Fibroblast of skin of right biceps (primary cell): Measurements from ENCODE around the gene FAM180A.

Experiments used
- DNase-seq: peaks from one replicate; pipeline ENCODE4 v3.0.0-alpha.2; 2013

FAM180A gene

DNA sequence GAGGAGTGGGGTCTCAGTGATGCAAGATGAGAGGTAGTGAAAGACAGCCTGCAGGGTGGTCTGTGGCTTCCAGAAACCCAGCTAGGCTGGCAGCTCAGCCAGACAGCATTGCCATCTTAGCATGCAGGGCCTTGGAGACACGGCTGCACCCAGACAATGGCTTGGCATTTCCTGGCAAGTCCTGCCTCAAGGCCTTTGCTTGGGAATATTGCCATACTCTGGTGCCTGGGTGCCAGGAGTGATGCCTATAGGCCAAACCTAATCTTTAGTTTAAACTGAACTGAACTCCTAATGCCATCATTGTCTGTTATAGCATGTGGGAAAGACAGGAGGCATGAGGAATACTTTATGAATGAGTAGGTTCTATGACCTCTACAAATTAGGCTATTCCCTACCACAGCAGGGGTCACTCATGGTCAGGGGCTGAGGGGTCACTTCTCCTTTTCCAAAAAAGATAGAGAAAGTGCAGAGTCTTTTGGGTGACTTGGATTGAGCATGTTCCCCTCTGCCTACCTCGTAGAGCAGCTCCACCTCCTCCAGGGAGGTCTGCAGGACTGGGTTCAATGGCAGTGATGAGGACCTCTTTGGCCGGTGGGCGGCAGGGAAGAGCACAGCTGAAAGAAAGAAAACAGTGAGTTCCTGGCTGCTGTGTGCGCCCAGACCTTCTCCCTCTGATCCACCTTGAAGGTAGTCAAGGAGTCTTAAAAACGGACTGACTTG lies 11.9 kb downstream of the FAM180A start:
- DNase-seq: no peak

DNA sequence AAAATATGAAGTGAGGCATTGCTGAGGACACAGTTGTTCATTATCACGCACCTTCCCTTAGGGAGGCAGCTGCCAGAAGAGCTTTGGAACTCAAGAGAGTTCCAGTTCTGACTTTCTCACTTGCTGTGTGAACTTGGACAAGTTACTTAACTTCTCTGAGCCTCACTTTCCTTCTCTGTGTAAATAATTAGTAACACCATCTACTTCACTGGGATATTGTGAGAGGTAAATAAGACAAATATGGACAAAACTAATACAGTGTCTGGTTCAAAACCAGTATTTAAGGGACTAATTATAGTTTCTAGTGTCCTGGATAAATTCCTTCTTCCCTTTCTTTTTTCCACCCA lies 14.3 kb downstream of the FAM180A start:
- DNase-seq: no peak

DNA sequence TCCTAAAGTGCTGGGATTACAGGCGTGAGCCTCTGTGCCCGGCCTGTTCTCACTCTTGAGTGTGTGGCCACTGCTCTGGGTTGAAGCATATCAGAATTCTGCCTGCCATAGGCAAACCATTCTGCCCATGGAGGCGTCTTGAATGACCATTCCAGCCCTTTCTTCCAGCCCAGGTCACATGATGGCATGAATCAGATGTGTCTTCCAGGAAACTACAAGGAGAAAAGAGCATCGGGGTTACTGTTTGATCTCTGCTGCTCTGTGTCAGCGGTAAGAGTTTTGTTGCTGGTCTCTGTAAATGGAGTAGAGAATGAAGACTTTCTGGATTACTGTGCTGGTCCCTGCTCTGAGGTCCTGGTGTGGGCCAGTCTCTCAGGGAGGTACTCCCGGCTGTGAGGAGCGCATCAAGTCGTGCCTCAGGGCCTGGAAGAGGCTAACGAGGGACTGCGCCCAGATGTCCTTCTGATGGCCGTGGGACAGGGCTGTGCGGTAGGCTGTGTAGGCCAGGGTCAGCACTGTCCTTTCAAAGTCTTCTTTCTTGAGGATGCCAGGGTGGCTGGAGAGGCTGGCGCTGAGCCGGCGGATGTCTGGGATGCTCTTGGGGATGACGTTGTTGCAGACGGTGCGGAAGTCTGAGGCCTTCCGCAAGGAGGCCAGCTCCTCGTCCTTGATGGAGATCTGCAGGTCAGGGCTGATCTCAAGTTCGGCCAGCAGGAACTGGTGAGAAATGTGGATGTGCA lies 14.8 kb downstream of the FAM180A start:
- DNase-seq: no peak

DNA sequence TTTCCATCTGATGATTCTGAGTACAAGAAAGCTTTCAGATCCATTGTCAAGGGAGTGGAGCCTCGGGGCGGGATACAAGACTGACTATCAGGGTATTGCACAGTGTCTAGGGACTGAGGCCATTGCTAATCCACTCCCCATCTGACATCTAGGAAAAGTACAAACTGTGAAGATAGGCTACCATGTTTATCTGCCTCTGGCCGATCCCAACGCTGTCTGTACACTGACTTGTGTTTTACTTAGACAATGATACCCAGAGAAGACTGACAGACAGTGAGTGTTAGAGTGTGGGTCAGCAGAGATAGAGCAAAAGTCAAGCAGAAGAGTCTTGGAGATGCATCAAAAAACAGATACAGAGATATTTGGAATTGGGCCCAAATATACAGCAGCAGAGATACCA lies 17.5 kb downstream of the FAM180A start:
- no peak for DNase-seq

DNA sequence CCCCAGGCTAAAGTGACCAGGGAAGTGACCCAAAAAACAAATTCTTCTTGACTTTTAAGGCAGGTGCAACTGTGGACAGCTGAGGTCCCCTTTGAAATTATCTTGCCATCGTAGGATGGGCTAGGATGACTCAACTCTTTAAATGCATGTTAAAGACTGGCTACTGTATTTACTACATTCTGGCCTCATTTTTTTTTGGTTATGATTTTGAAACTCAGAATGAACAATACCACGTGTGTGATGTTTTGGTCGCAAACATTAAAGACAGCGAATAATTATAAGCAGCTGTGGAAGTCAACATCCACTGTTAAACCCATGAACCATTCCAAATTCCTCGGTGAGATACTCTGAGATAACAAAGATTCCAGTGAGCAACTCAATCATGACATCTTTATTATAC lies 19.4 kb downstream of the FAM180A start:
- DNase-seq: peak; percentile 51

DNA sequence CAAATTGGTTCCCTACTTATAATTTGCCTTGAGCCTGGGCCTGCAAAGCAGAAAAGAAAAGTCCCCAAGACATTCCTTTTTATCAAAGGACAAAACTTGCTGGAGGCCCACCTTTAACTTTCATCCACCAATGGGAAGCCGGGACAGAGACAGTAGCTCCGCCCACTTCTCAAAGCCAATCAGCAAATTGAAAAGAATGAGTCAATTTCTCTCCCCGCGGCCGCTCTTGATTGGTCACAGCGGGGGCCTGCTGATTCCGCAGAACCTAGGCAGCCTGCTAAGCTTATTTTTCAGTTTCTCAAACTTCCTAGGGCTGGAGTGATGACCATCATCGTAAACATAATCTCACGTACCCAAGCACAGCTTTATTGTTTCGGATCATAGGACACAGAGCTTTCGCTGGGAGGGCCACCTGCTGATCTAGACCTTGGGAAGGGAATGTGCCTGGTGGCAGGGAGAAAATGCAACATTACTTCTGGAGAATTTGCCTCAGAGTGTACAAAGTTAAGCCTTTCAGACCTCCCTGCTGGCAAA lies 20.4 kb downstream of the FAM180A start, which contains the start of gene SLC13A4:
Gene SLC13A4, minus strand, starts transcription at position 51 of the 534 bp plus-strand sequence. CDS start 690 bp downstream, outside the sequence.
- DNase-seq: no peak

DNA sequence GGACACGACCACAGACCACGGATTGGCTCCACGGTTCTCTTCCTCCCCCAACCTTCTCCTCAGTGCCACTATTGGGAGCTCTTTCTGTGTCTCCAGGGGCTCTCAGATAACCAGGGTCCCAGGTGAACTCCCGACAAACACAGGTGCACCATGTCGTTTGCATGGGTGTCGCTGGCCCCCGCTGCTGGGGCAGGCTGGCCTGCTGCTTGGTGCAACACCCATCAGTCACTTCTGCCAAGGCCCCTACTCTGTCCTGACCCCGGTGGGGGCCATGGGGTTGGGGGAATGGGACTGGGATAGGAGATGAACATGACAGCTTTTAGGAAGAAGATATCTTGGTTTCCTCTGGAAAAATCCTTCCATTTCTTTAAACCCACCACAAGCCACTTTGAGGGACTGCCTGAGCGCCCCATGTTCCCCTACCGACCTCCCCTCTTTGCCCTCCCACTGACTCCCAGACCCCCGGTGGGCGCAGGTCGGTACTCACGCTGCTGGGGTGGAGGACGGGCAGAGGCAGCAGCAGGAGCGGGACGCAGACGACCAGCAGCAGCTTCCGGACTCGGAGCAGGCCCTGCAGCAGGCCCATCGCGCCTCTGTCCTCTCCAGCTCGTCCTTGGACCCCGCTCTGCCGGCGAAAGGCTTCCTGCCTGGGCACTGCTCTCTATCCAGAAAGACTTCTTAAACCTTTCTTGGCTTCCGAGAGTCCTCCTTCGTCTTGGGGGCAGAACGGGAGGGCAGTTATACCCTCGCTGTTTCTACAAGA lies 21.5 kb downstream of the FAM180A start:
- no peak for DNase-seq

DNA sequence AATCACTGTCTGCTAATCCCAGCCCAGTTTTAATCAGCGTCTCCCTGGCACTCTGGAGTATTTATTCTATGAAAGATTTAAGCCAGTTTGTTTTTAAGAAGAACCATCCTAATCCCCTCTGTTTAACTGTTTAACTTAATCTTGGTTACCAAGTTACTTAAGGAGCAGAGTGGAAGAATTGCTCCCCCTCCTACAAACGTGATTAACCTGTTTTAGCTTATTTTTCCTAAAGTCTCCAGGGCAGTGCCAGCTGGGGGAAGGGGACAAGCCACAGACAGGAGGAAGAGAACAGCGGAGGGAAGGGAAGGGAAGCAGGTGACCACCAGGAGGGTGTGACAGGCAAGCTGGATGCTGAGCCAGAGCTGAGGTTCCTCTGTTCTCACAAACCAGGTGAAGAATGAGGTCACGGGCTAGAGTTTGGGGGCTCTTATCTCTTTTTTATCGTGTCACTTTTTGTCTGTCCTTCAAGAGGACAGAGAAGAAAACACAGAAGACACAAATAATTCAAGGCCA lies 22.3 kb downstream of the FAM180A start:
- DNase-seq: no peak

DNA sequence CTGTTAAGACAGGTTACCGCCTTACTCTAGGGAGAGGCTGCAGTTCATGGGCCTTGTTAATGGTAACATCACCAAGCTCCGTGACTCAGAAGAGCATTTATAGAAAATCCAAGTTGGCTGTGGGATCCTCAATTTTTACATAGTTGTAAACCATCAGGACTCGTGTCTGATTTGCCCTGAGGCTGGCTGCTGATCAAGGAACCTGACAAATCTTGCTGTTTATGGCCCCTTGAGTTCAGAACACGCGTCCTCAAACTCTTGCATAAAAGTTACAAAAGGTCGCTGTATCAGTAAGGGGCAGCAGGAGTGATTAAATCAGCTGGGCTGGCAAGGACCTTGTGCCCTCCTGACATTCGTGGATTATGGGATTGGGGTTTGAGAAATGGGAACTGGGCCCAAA lies 25.2 kb downstream of the FAM180A start:
- no peak for DNase-seq

DNA sequence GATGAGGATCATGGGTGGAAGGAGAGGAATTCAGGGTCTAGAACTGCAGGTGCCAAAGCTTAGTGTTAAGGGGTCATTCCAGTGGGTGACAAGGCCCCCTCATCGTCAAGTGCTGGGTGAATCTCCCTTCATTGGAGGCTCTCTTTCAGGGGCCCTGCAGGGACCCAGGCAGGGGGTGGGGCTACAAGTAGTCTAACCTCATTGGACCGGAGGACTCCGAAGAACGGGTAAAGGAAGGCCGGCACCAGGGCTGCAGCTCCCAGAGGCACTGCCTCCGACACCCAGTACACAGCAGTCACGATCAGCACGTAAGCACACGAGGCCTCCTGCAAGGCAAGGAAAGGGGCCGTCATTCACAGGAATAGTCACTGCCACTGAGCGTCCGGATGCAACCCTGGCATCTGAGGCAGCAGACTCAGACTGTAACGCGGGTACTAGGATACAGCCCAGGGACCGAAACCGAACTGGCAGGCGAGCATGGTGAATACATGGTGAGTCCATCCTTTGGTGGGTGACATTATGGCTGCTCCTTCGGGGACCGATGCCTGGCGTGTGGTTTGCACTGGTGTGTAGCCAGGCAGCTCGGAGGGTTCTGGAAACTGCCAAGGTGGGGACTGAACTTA lies 27.3 kb downstream of the FAM180A start:
- no peak for DNase-seq

DNA sequence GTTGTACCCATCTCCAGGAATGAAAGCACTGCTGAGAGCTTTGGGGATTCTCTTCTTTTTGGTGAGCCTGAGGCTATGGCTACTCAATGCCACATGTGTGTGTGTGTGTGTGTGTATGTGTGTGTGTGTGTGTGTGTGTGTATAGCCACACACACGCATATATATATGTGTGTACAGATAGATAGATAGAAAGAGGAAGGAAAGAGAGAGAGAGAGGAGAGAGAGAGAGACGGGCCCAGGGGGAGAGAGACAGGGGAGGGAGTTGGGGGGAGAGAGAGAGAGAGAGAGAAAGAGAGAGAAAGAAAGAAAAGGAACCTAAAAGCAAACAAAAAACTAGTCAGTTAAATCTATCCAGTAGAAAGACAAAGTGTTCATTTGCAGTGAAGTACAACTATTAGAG lies 28.9 kb downstream of the FAM180A start:
- no peak for DNase-seq

DNA sequence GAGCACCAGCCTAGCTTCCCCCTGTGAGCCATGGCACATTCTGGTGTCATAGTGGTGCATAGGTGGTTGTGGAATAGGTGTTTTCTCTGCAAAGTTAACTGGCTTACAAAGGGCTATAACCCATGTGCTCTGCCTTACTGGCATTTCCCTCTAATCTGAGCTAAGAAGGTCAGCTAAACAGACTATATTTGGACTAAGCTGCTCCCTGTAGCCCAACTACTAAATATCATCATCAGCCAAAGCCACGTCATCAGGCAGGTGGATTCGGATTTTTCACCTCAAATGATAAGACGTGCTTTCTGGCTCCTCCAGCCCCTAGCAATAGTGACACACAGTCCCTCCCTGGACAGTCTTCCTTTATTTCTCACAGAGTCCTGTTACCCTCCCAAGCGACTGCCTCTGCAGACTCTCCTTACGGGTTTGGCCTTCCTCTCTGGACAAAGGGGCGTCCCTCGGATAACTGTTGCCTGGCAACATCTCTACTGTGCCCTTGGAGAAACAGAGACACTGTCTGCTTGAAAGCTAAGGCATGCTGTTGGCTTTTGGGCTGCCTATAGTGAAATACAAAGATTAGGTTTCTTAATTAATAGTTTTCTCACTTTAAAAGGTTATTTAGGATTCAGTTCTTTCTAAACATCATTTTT lies 29.7 kb downstream of the FAM180A start:
- DNase-seq: no peak

DNA sequence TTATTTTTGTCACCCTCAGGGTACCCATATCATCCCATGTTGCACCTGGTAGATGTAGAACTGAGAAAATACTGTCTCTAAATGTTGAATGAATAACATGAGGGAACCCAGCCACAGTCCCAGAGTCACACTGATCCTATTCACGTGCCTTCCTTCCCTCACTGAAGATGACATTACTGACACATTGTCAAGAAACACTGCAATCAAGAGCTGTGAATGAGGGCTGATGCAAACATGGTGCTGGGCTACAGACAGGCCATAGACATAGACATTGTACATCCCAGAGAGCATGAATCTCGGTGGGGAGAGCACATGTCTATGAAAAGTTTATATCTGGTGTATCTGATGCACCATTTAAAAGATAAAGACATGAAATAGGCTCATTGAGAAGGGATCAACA lies 30.4 kb downstream of the FAM180A start:
- DNase-seq: no peak

DNA sequence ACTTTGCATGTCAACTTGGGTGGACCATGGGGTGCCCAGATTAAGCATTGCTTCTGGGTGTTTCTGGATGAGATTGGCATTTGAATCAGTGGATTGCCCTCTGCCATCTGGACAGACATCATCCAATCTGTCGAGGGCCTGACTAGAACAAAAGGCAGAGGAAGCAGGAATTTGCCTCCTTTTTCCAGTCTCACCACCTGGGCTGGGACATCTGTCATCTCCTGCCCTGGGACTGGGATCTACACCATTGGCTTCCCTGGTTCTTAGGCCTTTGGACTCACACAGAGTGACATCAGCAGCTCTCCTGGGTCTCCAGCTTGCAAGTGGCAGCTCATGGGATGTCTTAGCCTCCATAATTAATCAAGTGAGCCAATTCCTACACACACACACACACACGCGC lies 30.9 kb downstream of the FAM180A start:
- no peak for DNase-seq

DNA sequence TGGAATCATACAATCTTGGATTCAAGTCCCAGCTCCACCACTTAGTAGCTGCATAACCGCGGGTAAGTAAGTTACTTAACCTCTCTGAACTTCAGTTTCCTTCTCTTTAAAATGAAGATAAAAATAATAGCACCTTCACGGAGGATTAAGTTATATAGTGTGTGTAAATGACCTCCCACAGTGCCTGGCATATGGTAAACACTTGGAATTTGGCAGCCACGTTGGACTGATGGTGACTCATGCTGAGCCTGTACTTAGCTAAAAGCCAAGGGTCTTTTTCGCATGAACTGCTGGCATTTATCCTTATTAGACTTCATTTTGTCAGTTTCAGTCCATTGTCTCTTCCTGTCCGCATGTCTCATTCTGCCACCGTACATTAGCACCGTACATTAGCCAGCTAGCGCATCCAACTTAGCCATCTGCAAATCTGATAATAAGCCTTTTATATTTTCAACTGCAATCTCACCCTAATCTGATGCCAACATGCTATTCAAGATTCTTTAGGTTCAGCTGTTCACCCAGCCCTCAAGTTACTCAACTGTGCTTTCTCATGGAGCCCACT lies 31.9 kb downstream of the FAM180A start:
- DNase-seq: peak; percentile 88

DNA sequence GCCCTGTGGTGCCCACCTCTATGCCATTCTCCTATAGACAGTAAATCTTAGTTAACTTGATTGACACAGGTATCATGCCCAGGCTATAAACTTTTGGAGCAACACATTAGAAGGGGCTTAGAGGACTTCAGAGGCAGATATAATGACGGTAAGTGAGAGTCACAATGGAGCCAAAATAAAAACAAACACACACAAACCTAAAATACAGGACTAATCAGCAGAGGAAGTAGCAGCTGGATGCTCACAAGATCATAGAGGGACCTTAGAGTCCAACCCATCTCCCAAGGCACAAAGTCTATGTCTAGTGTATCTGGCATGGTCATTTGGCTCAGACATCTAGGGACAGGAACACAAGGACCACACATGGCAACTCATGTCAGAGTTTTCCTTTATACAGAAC lies 32.9 kb downstream of the FAM180A start:
- DNase-seq: no peak

DNA sequence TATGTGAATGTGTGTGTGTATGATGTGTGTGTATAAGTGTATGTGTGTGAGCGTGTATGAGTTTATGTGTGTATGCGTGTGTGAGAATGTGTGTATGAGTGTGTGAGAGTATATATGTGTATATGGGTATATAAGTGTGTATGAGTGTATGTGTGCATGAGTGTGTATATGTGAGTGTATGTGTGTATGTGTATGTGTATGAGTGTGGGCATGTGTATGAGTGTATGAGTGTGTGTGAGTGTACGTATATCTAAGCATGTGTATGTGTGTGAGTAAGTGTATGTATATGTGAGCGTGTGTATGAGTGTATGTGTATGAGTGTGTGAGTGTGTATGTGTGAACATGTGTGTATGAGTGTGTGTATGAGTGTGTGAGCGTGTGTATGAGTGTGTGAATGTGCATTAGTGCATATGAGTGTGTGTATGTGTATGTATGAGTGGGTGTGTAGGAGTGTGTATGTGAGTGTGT lies 33.5 kb downstream of the FAM180A start:
- no peak for DNase-seq

DNA sequence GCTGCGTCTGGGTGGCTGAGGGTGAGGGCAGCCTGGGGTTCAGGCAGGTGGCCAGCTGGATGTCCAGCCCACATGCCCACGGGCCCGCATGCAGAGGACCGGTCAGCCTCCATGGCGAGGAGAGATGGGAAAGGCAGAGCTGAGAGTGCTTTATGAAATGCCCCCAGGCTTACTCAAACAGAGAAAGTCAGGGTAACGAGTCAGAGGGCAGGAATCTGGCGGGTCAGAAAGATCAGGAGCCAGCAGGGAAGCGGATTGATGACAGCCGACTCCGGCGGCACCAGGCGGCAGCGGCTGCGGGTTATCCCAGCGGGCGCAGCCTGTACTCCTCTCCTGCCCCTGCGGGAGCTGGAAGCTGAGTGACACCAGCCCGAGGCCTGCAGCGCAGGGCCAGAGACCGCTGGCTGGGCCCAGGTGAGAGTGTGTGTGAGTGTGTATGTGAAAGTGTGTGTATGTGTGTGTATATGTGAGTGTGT lies 34.0 kb downstream of the FAM180A start:
- peak; percentile 73 for DNase-seq

DNA sequence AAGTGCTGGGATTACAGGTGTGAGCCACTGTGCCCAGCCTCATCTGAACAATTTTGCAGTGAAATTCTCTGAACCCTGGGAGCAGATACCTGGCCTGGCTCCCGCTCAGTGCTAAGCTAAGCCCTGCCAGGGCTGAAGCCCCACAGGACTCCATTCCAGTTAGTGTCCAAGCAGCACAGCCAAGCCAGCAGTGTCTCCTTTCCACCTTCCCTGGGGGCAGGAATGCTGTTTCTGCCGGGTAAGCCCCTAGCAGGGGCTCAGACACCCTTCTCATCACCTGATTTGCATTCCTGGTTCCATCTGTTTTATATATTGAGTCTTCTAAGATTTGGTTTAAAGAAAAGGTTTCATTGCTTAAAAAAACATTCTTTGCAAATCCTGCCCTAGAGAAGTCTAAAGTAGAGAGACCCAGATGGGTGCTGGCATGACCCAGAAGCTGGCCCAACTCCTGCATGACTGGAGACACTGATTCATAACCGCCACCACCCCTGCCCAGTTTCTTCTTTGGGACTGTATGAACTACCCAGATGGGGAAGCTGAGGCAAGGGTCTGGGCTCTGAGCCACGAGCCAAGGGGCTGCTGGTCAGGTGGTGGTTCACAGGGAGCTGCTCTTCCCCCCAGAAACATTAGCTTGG lies 34.7 kb downstream of the FAM180A start:
- DNase-seq: peak; percentile 10

DNA sequence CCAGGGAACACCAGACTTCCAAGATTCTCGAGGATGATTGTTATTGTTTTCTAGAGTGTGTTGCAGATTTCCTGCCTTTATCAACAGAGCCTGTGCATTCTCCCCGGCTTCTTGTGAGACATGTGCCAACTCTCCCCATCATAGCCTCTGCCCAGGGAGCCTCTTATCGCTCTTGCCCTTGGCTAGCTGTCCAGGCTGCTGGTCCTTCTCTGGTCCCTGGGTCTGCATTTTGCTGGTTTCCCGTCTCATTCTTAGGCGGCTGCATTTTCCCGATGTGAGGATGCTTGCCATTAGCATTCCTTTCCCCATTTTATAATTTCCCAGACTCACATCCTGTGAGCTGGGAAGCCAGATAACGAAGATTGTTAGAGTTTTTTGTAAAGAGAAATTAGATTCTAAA lies 35.8 kb downstream of the FAM180A start:
- DNase-seq: no peak

DNA sequence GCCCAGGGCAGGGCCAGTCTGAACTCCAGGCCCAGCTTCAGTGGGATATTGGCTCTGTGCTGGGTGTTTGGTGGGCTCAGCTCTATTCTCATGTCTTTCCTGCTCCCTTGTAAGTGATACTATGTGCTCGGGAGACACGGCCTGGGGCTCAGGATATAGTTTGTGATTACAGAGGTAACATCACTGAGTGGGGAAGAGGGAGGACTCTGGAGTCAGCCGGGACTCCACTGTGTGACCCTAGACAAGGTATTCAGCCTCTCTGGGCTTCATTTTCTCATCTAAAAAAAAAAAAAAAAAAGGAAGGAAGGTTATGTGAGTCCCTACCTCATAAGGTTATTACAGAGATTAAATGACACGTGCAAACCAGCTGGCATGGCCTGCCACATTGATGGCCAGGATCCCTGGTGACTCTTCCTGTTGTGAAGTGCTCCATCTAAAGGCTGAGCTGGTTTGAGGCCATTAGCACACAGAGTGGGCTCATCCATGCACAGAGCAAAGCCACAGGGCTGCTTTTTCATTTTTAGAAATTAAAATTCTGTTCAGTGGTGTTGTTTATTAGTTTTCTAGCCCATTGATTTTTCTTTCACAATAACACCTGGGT lies 36.3 kb downstream of the FAM180A start:
- DNase-seq: no peak
